IPS-NIHi11 (cell line): Measurements from ENCODE around the gene SFT2D1.

Experiments
- DNase-seq: peaks from one replicate; pipeline ENCODE4 v3.0.0; 2012; ENCODE audit warnings: mixed read lengths, low spot score

Gene SFT2D1

GRCh38 chr6:166307082-166308032 is 35.0 kb downstream of the SFT2D1 start:
- DNase-seq = peak; percentile 70

- no peak for DNase-seq
These were observed 35.8 kb downstream of the SFT2D1 start for GRCh38 chr6:166306378-166307081.

GRCh38 chr6:166305562-166306117 is 36.7 kb downstream of the SFT2D1 start:
- no peak for DNase-seq

- no peak for DNase-seq
These were observed 38.2 kb downstream of the SFT2D1 start for GRCh38 chr6:166304106-166304505.

- no peak for DNase-seq
These were observed 40.5 kb downstream of the SFT2D1 start for GRCh38 chr6:166301611-166302529.

GRCh38 chr6:166300357-166300987 is 41.9 kb downstream of the SFT2D1 start:
- no peak for DNase-seq

GRCh38 chr6:166297606-166298005 is 44.7 kb downstream of the SFT2D1 start:
- DNase-seq = no peak

GRCh38 chr6:166296035-166296883 is 46.1 kb downstream of the SFT2D1 start:
- DNase-seq = no peak

GRCh38 chr6:166293731-166294584 is 48.4 kb downstream of the SFT2D1 start:
- no peak for DNase-seq

GRCh38 chr6:166289207-166290060 is 52.9 kb downstream of the SFT2D1 start:
- DNase-seq = no peak

- DNase-seq = no peak
These were observed 55.5 kb downstream of the SFT2D1 start for GRCh38 chr6:166286839-166287271.

- DNase-seq = no peak
These were observed 57.1 kb downstream of the SFT2D1 start for GRCh38 chr6:166285233-166285632.

GRCh38 chr6:166284640-166285039 is 57.7 kb downstream of the SFT2D1 start:
- DNase-seq = no peak

- no peak for DNase-seq
These were observed 59.8 kb downstream of the SFT2D1 start for GRCh38 chr6:166282394-166283032.

GRCh38 chr6:166281104-166281503 is 61.2 kb downstream of the SFT2D1 start:
- DNase-seq = no peak

GRCh38 chr6:166279393-166279679 is 63.0 kb downstream of the SFT2D1 start:
- no peak for DNase-seq

GRCh38 chr6:166278579-166279392 is 63.6 kb downstream of the SFT2D1 start:
- no peak for DNase-seq
